Heart left ventricle (tissue), 16 donors: ENCODE data around the gene SMAD3. TPM values are rescaled to one million over a fixed set of nuclear protein-coding genes. Genes with fewer than 3 reads are reported as not detected.

ENCODE experiments used
- ATAC-seq, 4 donors: fragments of 200-7000 bp; cut with Tn5 transposase; one replicate each; pipeline ENCODE4 v1.9.1; 2020 to 2022; ENCODE audit warnings: moderate library complexity in 4 of 4, mild to moderate bottlenecking in 3 of 4, moderate number of reproducible peaks in 1 of 4
- DNase-seq, 5 donors: peaks; one replicate each; pipeline ENCODE4 v3.0.0-alpha.2; 2020
- H3K27ac ChIP-seq, 12 donors: fragments of 200-600 bp; sonication (generic) in 4 of 12; one replicate each; pipeline versions ENCODE4 v1.5.0 to v1.8.0; 2016 to 2022; ENCODE audit warnings: mild to moderate bottlenecking in 2 of 12
- H3K27me3 ChIP-seq, 9 donors: fragments of 200-600 bp; sonication (generic) in 2 of 9; one replicate each; pipeline versions ENCODE4 v1.5.1 to v1.8.0; 2016 to 2022; ENCODE audit warnings: mild to moderate bottlenecking in 3 of 9
- H3K36me3 ChIP-seq, 9 donors: fragments of 200-600 bp; sonication (generic) in 2 of 9; one replicate each; pipeline versions ENCODE4 v1.5.0 to v1.8.0; 2018 to 2022; ENCODE audit warnings: mild to moderate bottlenecking in 2 of 9
- H3K4me1 ChIP-seq, 12 donors: fragments of 200-600 bp; sonication (generic) in 4 of 12; one replicate each; pipeline versions ENCODE4 v1.5.0 to v1.8.0; 2016 to 2022; ENCODE audit warnings: mild to moderate bottlenecking in 3 of 12
- H3K4me3 ChIP-seq, 12 donors: fragments of 200-600 bp; sonication (generic) in 4 of 12; one replicate each; pipeline versions ENCODE4 v1.5.0 to v1.8.0; 2017 to 2022; ENCODE audit warnings: mild to moderate bottlenecking in 9 of 12, moderate library complexity in 4 of 12
- H3K9me3 ChIP-seq, 12 donors: fragments of 200-600 bp; sonication (generic) in 4 of 12; one replicate each; pipeline versions ENCODE4 v1.5.0 to v1.8.0; 2016 to 2022; ENCODE audit warnings: mild to moderate bottlenecking in 1 of 12
- CTCF ChIP-seq, 12 donors: fragments of 200-600 bp; sonication (generic) in 4 of 12; IDR thresholded peaks; one replicate each; pipeline versions ENCODE4 v1.5.0 to v1.8.0; 2018 to 2022; ENCODE audit warnings: antibody characterized with exemption in 12 of 12, mild to moderate bottlenecking in 5 of 12
- POLR2A ChIP-seq, 2 donors: fragments of 450-650 bp; IDR thresholded peaks; one replicate each; pipeline ENCODE4 v1.6.1; 2017; ENCODE audit warnings: antibody characterized with exemption in 2 of 2, mild to moderate bottlenecking in 2 of 2, moderate library complexity in 2 of 2
- WGBS, 4 donors: extraction: QIAGEN DNeasy Blood & Tissue Kit in 2 of 4; methylation state at CpG; one replicate each; pipeline versions ENCODE4 v1.1.5 to v1.1.7; 2013 to 2018; 5-methylcytosine and 5-hydroxymethylcytosine counted together
- intact Hi-C, 10 donors: fragments of 100-400 bp; cut with DNase I; formaldehyde crosslinking; loops; one replicate each; pipeline versions ENCODE4 v1.11.1 to v1.14.2; 2022
- polyA plus RNA-seq, 2 donors: library from polyadenylated mRNA; stranded (reverse); fragments of 200-250 nt; gene quantifications; one replicate each; pipeline ENCODE4 v1.2.3, GENCODE V29; 2013
- total RNA-seq, 9 donors: library from RNA; depleted of rRNA in 2 of 9; stranded (reverse); fragments of >200 nt in 2 of 9; fragmentation: NEBNext Ultra II Directional in 3 of 9; extraction: Animal tissue kit (Norgen Biotek cat#: 25700) in 3 of 9; gene quantifications; one replicate each; pipeline versions ENCODE4 v1.1.0 to v1.2.4, GENCODE V29; 2016 to 2023
- donor health status: ischemic (EF 13 %, LVEDD 7.1; RV severe dilation, severe dysfunction).
- donor health status: healthy with polysubstance abuse.
- donor health status: DM: no; HTN: yes; CAD: no.
- donor health status: DM: no; HTN: no; CAD: no.
- donor health status: ischemic (EF 25% LVEDD 6.9; RV normal size, moderate dysfunction).
- donor health status: ischemic (EF 25% LVEDD 5.7; RV mildly dilated, moderate dysfunction).
- donor health status: healthy.
- donor health status: DM: yes; HTN: yes; CAD: no.
- donor health status: ischemic (EF 35%, LVEDD 5.7; RV mildly dilated, moderate dysfunction).
- donor health status: nonischemic (EF 11% LVEDD 7.7; RV severe dilation, severe dysfunction).
- donor health status: DM: yes; HTN: yes; CAD: no.
- donor health status: PGD.
- donor health status: ischemic (EF 29% LVEDD 5.4; RV normal size, mild dysfunction).
- donor health status: nonischemic (EF 23%, LVEDD 6.1; RV moderate dilation, normal function).

The SMAD3 gene
- total and polyA plus RNA-seq, 11 donors = 5.6 to 34.3 (median 15.3) TPM

DNA sequence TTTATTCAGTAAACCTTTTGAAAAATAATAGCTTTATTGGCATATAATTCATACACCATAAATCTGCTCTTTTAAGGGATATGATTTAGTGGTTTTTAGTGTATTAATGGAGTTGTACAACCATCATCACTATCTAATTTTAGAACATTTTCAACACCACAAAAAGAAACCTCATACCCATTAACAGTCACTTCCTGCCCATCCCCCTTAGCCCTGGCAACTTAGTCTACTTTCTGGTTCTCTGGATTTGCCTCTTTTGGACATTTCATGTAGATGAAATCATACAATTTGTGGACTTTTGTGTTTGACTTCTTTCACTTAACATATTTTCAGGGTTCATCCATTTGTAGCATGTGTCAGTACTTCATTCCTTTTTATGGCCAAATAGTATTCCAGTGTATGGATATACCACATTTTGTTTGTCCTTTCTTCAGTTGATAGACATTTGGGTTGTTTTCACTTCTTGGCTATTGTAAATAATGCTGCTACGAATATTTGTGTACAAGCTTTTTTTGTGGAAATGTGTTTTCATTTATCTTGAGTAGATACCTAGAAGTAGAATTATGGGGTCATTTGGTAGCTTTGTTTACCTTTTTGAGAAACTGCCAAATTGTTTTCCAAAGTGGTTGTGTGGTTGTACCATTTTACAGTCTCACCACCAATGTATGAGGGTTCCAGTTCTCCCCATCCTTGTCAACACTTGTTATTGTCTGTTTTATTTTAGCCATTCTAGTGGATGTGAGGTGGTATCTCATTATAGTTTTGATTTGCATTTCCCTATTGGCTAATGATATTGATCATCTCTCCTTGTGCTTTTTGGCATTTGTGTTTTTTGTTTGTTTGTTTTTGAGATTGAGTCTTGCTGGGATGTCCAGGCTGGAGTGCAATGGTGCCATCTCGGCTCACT, 45.8 kb downstream of the SMAD3 start:
- Histone ChIP-seq H3K4me3 (no peak overlapping the region), H3K27ac (peak overlapping the region in 1 of 12 donors; percentile 63), H3K36me3 (no peaks in the 10 kb centered on the region), H3K4me1 (peaks cover 7 to 82% (median 53%) of the 10 kb centered on the region in 12 donors), H3K27me3 (no peaks in the 10 kb centered on the region), H3K9me3 (peaks cover 0 to 10% (median 5%) of the 10 kb centered on the region in 12 donors)
- no peak for ATAC-seq
- DNase-seq = peak in 1 of 5 donors; percentile 13
- TF ChIP-seq CTCF (IDR thresholded peaks at IDR 0.05) = no peak
- no peak for TF ChIP-seq POLR2A (IDR thresholded peaks at IDR 0.05)
- intact Hi-C loops = no loop called here
- WGBS, 4 donors = 94 to 100% (median 97%) methylated on average over 2 of the region's 2 CpGs

DNA sequence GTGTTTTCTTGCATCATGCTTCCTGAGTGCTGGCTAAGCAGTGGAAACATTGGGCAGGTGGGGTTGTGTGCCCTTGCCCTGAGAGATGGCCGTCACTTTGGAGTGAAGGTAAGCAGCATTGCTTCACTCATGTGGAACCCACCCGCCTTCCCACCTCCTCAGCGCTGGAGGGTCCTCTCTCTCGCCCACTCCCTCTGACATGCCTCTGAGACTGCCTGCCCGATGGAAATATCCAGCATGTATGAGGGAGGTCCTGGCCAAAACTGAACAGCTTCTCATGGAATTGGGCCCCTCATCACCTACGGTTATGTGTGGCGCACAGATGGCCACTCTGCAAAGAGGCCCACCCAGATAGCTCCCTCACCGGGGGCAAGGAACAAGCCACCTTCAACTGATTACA, 48.6 kb downstream of the SMAD3 start:
- intact Hi-C loops = no loop called here
- Histone ChIP-seq H3K27me3 (no peaks in the 10 kb centered on the region), H3K4me3 (no peak overlapping the region), H3K27ac (no peak overlapping the region), H3K9me3 (peaks cover 0 to 10% (median 5%) of the 10 kb centered on the region in 12 donors), H3K36me3 (no peaks in the 10 kb centered on the region), H3K4me1 (peaks cover 8 to 82% (median 56%) of the 10 kb centered on the region in 12 donors)
- 92 to 97% (median 95%) methylated on average over 5 to 8 of the region's 8 CpGs for WGBS, 4 donors
- no peak for TF ChIP-seq CTCF (IDR thresholded peaks at IDR 0.05)
- TF ChIP-seq POLR2A (IDR thresholded peaks at IDR 0.05) = no peak
- ATAC-seq = no peak
- DNase-seq = peak in 1 of 5 donors; percentile 18

GRCh38 chr15:67114846-67115585, 49.6 kb downstream of the SMAD3 start:
- DNase-seq (peak in 1 of 5 donors; percentile 21), ATAC-seq (no peak)
- no peak for TF ChIP-seq CTCF (IDR thresholded peaks at IDR 0.05)
- 56 to 75% (median 70%) methylated on average over 6 of the region's 6 CpGs for WGBS, 4 donors
- Histone ChIP-seq H3K4me3 (no peak overlapping the region), H3K4me1 (peaks cover 12 to 82% (median 53%) of the 10 kb centered on the region in 12 donors), H3K9me3 (peaks cover 0 to 10% (median 5%) of the 10 kb centered on the region in 12 donors), H3K36me3 (no peaks in the 10 kb centered on the region), H3K27ac (peak overlapping the region in 5 of 12 donors; percentile 0 to 93 (median 39)), H3K27me3 (no peaks in the 10 kb centered on the region)
- intact Hi-C loops = loop anchor here in 1 of 10 donors (5.0 kb wide), 1 partner anchor 48 kb away; the partner anchor contains the start of gene SMAD3

GRCh38 chr15:67115586-67115969, 50.2 kb downstream of the SMAD3 start:
- no peaks in the 10 kb centered on the region for H3K36me3 ChIP-seq
- ATAC-seq = peak in 1 of 4 donors; percentile 21
- DNase-seq = no peak
- 55 to 95% (median 88%) methylated on average over 1 of the region's 1 CpG for WGBS, 4 donors
- H3K9me3 ChIP-seq = peaks cover 0 to 10% (median 5%) of the 10 kb centered on the region in 12 donors
- peaks cover 17 to 82% (median 54%) of the 10 kb centered on the region in 12 donors for H3K4me1 ChIP-seq
- no peak overlapping the region for H3K4me3 ChIP-seq
- intact Hi-C loops = loop anchor here in 1 of 10 donors (5.0 kb wide), 1 partner anchor 48 kb away; the partner anchor contains the start of gene SMAD3
- H3K27me3 ChIP-seq = no peaks in the 10 kb centered on the region
- TF ChIP-seq POLR2A (IDR thresholded peaks at IDR 0.05) (no peak), CTCF (IDR thresholded peaks at IDR 0.05) (no peak)
- peak overlapping the region in 5 of 12 donors; percentile 0 to 93 (median 39) for H3K27ac ChIP-seq
